ENCODE measurements around the gene HPSE2. TPM values are rescaled to one million over a fixed set of nuclear protein-coding genes. Genes with fewer than 3 reads are reported as not detected.

HPSE2 gene
- total RNA-seq, 2 experiments from 2014 or later, result not detected

DNA sequence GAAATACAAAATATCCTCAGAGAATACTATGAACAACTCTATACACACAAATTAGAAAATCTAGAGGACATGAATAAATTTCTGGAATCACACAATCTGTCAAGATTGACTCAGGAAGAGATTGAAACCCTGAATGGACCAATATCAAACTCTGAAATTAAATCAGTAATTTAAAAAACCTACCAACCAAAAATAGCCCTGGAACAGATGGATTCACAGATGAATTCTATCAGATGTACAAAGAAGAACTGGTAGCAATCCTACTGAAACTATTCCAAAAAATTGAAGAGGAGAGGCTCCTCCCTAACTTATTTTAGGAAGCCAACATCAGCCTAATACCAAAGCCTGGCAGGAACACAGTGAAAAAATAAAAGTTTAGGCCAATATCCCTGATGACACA lies 190.0 kb downstream of the HPSE2 start:
- intact Hi-C loops (cut with DNase I, micrococcal nuclease), result no loop called here
- TF ChIP-seq, protein P1, sequence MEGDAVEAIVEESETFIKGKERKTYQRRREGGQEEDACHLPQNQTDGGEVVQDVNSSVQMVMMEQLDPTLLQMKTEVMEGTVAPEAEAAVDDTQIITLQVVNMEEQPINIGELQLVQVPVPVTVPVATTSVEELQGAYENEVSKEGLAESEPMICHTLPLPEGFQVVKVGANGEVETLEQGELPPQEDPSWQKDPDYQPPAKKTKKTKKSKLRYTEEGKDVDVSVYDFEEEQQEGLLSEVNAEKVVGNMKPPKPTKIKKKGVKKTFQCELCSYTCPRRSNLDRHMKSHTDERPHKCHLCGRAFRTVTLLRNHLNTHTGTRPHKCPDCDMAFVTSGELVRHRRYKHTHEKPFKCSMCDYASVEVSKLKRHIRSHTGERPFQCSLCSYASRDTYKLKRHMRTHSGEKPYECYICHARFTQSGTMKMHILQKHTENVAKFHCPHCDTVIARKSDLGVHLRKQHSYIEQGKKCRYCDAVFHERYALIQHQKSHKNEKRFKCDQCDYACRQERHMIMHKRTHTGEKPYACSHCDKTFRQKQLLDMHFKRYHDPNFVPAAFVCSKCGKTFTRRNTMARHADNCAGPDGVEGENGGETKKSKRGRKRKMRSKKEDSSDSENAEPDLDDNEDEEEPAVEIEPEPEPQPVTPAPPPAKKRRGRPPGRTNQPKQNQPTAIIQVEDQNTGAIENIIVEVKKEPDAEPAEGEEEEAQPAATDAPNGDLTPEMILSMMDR (IDR thresholded peaks at IDR 0.05), result no peak

DNA sequence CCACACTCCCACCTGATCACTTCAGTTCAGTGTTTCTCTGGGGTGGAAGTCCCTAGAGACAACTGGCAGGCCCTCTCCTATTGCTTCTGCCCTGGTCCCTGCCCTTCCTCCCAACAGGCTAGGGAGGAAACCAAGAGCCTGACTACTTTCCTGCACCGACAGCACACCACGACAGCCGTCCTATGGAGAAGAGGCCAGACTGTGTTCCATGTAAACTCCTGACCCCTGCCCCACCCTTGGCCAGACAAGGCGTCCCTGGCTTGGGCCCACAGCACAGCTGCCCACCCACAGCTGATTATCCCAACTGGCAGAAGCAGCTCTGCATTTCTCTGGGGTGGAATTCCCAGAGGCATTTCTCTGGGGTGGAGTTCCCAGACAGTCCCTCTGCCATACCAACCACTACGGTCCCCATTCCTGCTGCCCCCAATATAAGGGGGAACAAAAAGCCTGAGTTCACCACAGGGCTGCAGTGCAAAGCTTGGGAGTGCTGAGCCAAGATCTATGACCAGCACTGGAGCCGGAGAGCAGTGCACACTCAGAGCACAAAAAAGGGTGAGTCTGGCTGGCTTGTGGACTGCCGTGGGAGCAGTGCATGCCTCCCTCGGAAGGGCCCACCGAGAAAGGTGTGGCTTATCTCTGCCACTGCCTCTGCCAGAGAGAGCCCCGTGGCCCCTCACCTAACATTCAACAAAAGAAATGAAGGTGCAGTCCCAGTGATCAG lies 193.4 kb downstream of the HPSE2 start:
- Mint-ChIP-seq H3K27ac (no peak overlapping the region), H3K9me3 (peaks cover 15% of the 10 kb centered on the region), H3K27me3 (no peaks in the 10 kb centered on the region), H3K4me1 (ENCODE audit: low read depth) (no peaks in the 10 kb centered on the region), H3K4me3 (no peak overlapping the region), H3K36me3 (ENCODE audit: low read depth) (no peaks in the 10 kb centered on the region)
- Histone ChIP-seq H3K4me1 (ENCODE audit: insufficient read depth, low read length) (no peaks in the 10 kb centered on the region), H3K27me3 (ENCODE audit: control insufficient read depth in 1 of 2, insufficient read depth in 2 of 2, low read length in 2 of 2) (no peaks in the 10 kb centered on the region), H3K9me3 (ENCODE audit: control insufficient read depth in 1 of 2, insufficient read depth in 1 of 2, low read length in 2 of 2) (peaks cover 0 to 19% of the 10 kb centered on the region in 2 experiments), H3K36me3 (ENCODE audit: insufficient read depth, low read length) (no peaks in the 10 kb centered on the region), H3K27ac (ENCODE audit: low read depth in 1 of 2, low read length in 2 of 2) (no peak overlapping the region), H3K4me3 (ENCODE audit: low read length) (no peak overlapping the region)
- CTCF ChIA-PET, result no interaction called here
- TF ChIP-seq, protein P1 (IDR thresholded peaks at IDR 0.05), result no peak
- intact Hi-C loops (cut with DNase I, micrococcal nuclease), result no loop called here
- POLR2A ChIA-PET, result no interaction called here
- no peak for ATAC-seq (ENCODE audit: poor library complexity)
- no peak for DNase-seq

More for the DNA sequence above, 190.0 kb downstream of the HPSE2 start:
- CTCF ChIA-PET, result no interaction called here
- H3K36me3 ChIP-seq (ENCODE audit: insufficient read depth, low read length), result no peaks in the 10 kb centered on the region
- no peak overlapping the region for H3K4me3 ChIP-seq (ENCODE audit: low read length)
- Mint-ChIP-seq H3K27ac (no peak overlapping the region), H3K27me3 (no peaks in the 10 kb centered on the region), H3K9me3 (peaks cover 14% of the 10 kb centered on the region), H3K4me1 (ENCODE audit: low read depth) (no peaks in the 10 kb centered on the region), H3K36me3 (ENCODE audit: low read depth) (no peaks in the 10 kb centered on the region), H3K4me3 (no peak overlapping the region)
- no peaks in the 10 kb centered on the region for H3K27me3 ChIP-seq (ENCODE audit: control insufficient read depth in 1 of 2, insufficient read depth in 2 of 2, low read length in 2 of 2)
- H3K27ac ChIP-seq (ENCODE audit: low read depth in 1 of 2, low read length in 2 of 2), result no peak overlapping the region
- no peaks in the 10 kb centered on the region for H3K4me1 ChIP-seq (ENCODE audit: insufficient read depth, low read length)
- POLR2A ChIA-PET, result no interaction called here
- peaks cover 0 to 19% of the 10 kb centered on the region in 2 experiments for H3K9me3 ChIP-seq (ENCODE audit: control insufficient read depth in 1 of 2, insufficient read depth in 1 of 2, low read length in 2 of 2)
- ATAC-seq (ENCODE audit: poor library complexity) (no peak), DNase-seq (no peak)

GRCh38 chr10:99041468-99041867 lies 194.2 kb downstream of the HPSE2 start:
- H3K9me3 ChIP-seq (ENCODE audit: control insufficient read depth in 1 of 2, insufficient read depth in 1 of 2, low read length in 2 of 2), result peaks cover 0 to 19% of the 10 kb centered on the region in 2 experiments
- no peak for DNase-seq
- H3K4me1 ChIP-seq (ENCODE audit: insufficient read depth, low read length), result no peaks in the 10 kb centered on the region
- Mint-ChIP-seq H3K27ac (no peak overlapping the region), H3K4me1 (ENCODE audit: low read depth) (no peaks in the 10 kb centered on the region), H3K36me3 (ENCODE audit: low read depth) (no peaks in the 10 kb centered on the region), H3K27me3 (no peaks in the 10 kb centered on the region), H3K4me3 (no peak overlapping the region), H3K9me3 (peaks cover 13% of the 10 kb centered on the region)
- no peak overlapping the region for H3K4me3 ChIP-seq (ENCODE audit: low read length)
- no peak overlapping the region for H3K27ac ChIP-seq (ENCODE audit: low read depth in 1 of 2, low read length in 2 of 2)
- TF ChIP-seq, protein P1 (IDR thresholded peaks at IDR 0.05), result no peak
- no peaks in the 10 kb centered on the region for H3K27me3 ChIP-seq (ENCODE audit: control insufficient read depth in 1 of 2, insufficient read depth in 2 of 2, low read length in 2 of 2)
- CTCF ChIA-PET, result no interaction called here
- POLR2A ChIA-PET, result no interaction called here
- ATAC-seq (ENCODE audit: poor library complexity), result no peak
- intact Hi-C loops (cut with DNase I, micrococcal nuclease), result no loop called here
- H3K36me3 ChIP-seq (ENCODE audit: insufficient read depth, low read length), result no peaks in the 10 kb centered on the region

Measured in CD4-positive, alpha-beta T cell (primary cell).